Measurements from ENCODE around the gene TYSND1.

The TYSND1 gene

DNA sequence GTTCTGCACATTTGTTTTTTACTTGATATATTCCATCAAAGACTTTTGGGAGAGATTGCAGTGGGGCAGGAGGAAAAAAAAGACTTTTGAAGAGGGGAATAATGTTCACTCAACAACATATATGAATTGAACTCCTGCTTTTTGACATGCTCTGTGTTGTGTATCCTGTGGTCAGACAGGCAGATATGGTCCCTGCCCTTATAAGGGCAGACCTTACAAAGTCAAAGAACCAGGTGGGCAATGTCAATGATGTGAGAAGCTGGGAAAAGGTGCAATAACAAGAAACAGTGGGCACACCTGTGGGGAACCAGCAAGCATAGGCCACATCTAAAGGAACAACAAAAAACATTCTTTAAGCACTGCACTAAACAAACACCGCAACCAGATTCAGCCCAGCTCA, 22.1 kb downstream of the TYSND1 start:
- no peak for TF ChIP-seq FOXP2 (optimal IDR thresholded peaks at IDR 0.05; ENCODE audit: borderline replicate concordance, extremely low read depth, extremely low read length, insufficient read depth)
- TF ChIP-seq TAF1 (IDR thresholded peaks at IDR 0.05; ENCODE audit: borderline replicate concordance, insufficient read depth, low read length): no peak

DNA sequence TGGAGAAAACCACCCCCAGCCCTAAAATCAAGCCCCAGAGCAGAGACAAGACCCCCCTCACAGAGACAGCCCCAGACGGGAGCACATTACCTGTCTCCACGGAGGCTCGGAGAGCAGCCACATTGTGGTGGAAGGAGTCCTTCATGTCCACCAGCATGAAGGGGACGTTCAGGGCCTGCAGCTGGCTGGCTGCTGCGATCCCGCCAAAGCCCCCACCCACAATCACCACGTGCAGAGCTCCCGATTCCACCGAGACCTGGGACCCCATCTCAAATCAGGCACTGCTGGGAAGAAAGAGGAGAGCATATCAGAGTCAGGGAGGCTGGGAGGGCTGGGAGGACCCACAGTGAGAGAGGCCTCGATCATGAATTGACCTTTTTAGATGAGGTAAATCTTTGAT, 22.7 kb downstream of the TYSND1 start:
- TF ChIP-seq, protein P1, sequence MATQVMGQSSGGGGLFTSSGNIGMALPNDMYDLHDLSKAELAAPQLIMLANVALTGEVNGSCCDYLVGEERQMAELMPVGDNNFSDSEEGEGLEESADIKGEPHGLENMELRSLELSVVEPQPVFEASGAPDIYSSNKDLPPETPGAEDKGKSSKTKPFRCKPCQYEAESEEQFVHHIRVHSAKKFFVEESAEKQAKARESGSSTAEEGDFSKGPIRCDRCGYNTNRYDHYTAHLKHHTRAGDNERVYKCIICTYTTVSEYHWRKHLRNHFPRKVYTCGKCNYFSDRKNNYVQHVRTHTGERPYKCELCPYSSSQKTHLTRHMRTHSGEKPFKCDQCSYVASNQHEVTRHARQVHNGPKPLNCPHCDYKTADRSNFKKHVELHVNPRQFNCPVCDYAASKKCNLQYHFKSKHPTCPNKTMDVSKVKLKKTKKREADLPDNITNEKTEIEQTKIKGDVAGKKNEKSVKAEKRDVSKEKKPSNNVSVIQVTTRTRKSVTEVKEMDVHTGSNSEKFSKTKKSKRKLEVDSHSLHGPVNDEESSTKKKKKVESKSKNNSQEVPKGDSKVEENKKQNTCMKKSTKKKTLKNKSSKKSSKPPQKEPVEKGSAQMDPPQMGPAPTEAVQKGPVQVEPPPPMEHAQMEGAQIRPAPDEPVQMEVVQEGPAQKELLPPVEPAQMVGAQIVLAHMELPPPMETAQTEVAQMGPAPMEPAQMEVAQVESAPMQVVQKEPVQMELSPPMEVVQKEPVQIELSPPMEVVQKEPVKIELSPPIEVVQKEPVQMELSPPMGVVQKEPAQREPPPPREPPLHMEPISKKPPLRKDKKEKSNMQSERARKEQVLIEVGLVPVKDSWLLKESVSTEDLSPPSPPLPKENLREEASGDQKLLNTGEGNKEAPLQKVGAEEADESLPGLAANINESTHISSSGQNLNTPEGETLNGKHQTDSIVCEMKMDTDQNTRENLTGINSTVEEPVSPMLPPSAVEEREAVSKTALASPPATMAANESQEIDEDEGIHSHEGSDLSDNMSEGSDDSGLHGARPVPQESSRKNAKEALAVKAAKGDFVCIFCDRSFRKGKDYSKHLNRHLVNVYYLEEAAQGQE (IDR thresholded peaks at IDR 0.05; ENCODE audit: insufficient read depth in 1 of 2, low read depth in 2 of 2, low read length in 2 of 2): no peak
- TF ChIP-seq TAF1 (IDR thresholded peaks at IDR 0.05; ENCODE audit: borderline replicate concordance, insufficient read depth, low read length): no peak
- TF ChIP-seq FOXP2 (optimal IDR thresholded peaks at IDR 0.05; ENCODE audit: borderline replicate concordance, extremely low read depth, extremely low read length, insufficient read depth): no peak
- no peak for TF ChIP-seq POLR2AphosphoS5 (IDR thresholded peaks at IDR 0.05; ENCODE audit: low read depth, low read length)
- TF ChIP-seq SIN3A (IDR thresholded peaks at IDR 0.05; ENCODE audit: borderline replicate concordance, insufficient read depth, low read length): no peak

GRCh38 chr10:70122742-70123141, 23.8 kb downstream of the TYSND1 start:
- TF ChIP-seq, protein P1 (IDR thresholded peaks at IDR 0.05; ENCODE audit: insufficient read depth in 1 of 2, low read depth in 2 of 2, low read length in 2 of 2): no peak

- TF ChIP-seq FOXP2 (optimal IDR thresholded peaks at IDR 0.05; ENCODE audit: borderline replicate concordance, extremely low read depth, extremely low read length, insufficient read depth): no peak
- TF ChIP-seq, protein P1 (IDR thresholded peaks at IDR 0.05; ENCODE audit: insufficient read depth in 1 of 2, low read depth in 2 of 2, low read length in 2 of 2): no peak
- TF ChIP-seq POLR2AphosphoS5 (IDR thresholded peaks at IDR 0.05; ENCODE audit: low read depth, low read length): no peak
- TF ChIP-seq TAF1 (IDR thresholded peaks at IDR 0.05; ENCODE audit: borderline replicate concordance, insufficient read depth, low read length): no peak
- TF ChIP-seq SIN3A (IDR thresholded peaks at IDR 0.05; ENCODE audit: borderline replicate concordance, insufficient read depth, low read length): no peak
Observed at GRCh38 chr10:70121281-70121949, 25.1 kb downstream of the TYSND1 start.

DNA sequence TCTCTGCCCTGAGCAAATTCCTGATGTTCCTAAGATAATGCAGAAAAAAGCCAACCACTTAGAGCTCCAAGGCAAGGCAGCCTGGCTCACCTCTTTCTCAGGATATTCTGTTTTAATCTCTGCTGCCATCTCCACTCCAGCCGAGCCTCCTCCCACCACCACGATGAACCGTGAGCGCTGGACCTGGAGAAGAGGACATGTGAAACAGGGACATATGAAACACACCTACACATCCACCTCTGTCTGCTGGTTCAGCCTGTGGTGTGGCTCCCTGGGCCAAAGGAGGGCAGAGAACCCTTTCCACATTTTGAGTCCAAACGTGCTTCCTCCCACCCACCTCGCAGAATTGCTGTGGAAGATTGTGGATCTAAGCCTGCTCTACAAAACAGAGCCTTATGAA, 26.1 kb downstream of the TYSND1 start:
- no peak for TF ChIP-seq POLR2AphosphoS5 (IDR thresholded peaks at IDR 0.05; ENCODE audit: low read depth, low read length)
- no peak for TF ChIP-seq SIN3A (IDR thresholded peaks at IDR 0.05; ENCODE audit: borderline replicate concordance, insufficient read depth, low read length)
- TF ChIP-seq, protein P1 (IDR thresholded peaks at IDR 0.05; ENCODE audit: insufficient read depth in 1 of 2, low read depth in 2 of 2, low read length in 2 of 2): no peak
- TF ChIP-seq TAF1 (IDR thresholded peaks at IDR 0.05; ENCODE audit: borderline replicate concordance, insufficient read depth, low read length): no peak
- TF ChIP-seq FOXP2 (optimal IDR thresholded peaks at IDR 0.05; ENCODE audit: borderline replicate concordance, extremely low read depth, extremely low read length, insufficient read depth): no peak
